Measurements from ENCODE around the gene PPP4R3A. TPM values are rescaled to one million over a fixed set of nuclear protein-coding genes. Genes with fewer than 3 reads are reported as not detected.

The PPP4R3A gene
- 68.3 to 84.1 TPM (median 77.3 TPM) in 5 replicates for total RNA-seq (2022; extraction: Qiagen RNA extraction; ENCODE audit: low read depth)

GRCh38 chr14:91510171-91511042 is at the start of gene PPP4R3A:
PPP4R3A (minus strand) TSS chr14:91510310; CDS start chr14:91509647, 663 bp downstream.

GRCh38 chr14:91417120-91417982 is 92.8 kb downstream of the PPP4R3A start, which contains the start of gene CCDC88C:
CCDC88C (minus strand) TSS chr14:91417820; CDS start chr14:91417690, 130 bp downstream.

Other genes starting within 250 kb of the PPP4R3A start
- 5.2 to 7.1 TPM (median 6.4 TPM) in 5 replicates for gene CCDC88C, start 92.5 kb downstream of the PPP4R3A start, total RNA-seq (2022; extraction: Qiagen RNA extraction; ENCODE audit: low read depth)
- not detected in 5 replicates for gene CATSPERB, start 221.8 kb upstream of the PPP4R3A start, total RNA-seq (2022; extraction: Qiagen RNA extraction; ENCODE audit: low read depth)